NCI-H748 treated with DMSO at 0.1 percent for 48 hours (cell line): ENCODE results near the gene RHBDF1.

Source experiments
- DNase-seq: peaks from one replicate; lab custom pipeline; 2025; lab: John Stamatoyannopoulos, UW

The RHBDF1 gene

DNA sequence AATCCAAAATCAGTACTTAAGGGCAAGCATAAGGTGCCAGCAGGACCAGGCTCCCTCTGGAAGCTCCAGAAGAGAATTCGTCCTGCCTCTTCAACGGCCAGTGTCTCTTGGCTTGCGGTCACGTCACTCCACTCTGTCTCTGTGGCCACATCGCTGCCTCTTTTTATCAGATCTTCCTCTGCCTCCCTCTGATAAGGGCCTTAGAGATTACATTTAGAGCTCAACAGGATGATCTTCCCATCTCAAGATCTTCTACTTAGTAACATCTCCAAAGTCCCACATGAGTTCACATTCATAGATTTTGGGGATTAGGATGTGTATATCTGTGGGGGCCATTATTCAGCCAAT is 22.5 kb upstream of the RHBDF1 start:
- DNase-seq, result no peak

DNA sequence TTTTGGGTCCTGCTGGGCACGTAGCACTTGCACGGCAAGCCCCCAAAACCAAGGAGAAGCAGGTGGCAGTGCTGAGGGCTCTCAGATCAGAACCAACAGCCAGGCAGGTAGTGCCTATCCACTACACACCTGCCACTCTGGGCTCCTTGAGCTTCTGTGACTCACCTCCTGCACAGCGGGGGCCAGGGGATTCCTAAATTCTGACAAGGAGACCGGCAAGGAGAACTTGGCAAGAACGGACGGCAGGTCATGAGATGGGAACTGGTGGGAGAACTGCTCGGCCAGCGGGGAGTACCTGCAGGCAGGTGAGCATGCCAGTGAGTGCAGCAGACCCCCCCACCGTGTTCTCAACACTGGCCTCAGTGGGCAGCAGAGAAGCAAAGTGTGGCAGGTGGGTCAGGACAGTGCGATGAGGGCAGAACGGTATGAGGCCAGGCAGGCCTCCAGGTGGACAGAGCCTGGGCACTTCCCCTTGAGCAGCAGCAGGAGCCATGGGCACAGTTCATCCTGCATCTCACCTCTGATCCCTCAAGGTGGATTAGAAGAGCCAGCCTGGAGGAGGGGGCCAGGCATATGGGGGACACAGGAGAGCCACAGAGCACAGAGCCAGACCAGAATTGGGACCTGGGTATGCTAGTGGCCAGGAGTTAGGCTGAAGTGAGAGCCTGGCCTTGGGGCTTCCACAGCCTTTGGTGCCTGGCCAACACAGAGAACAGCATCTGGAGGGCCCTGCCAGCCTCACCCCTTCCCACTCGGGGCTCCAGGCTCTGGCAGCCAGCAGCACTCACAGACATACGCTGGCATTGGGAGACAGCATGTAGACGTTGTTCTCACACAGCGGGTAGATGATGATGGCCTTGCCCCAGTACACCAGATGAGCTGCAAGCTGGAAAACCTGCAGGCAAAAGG is 20.3 kb upstream of the RHBDF1 start:
- no peak for DNase-seq

- no peak for DNase-seq
Observed at GRCh38 chr16:91484-91883, 19.1 kb upstream of the RHBDF1 start.

- no peak for DNase-seq
Observed at GRCh38 chr16:89391-90302, 17.2 kb upstream of the RHBDF1 start.

GRCh38 chr16:88613-89012 is 16.2 kb upstream of the RHBDF1 start:
- DNase-seq, result no peak

GRCh38 chr16:86483-86952 is 14.1 kb upstream of the RHBDF1 start:
- no peak for DNase-seq

DNA sequence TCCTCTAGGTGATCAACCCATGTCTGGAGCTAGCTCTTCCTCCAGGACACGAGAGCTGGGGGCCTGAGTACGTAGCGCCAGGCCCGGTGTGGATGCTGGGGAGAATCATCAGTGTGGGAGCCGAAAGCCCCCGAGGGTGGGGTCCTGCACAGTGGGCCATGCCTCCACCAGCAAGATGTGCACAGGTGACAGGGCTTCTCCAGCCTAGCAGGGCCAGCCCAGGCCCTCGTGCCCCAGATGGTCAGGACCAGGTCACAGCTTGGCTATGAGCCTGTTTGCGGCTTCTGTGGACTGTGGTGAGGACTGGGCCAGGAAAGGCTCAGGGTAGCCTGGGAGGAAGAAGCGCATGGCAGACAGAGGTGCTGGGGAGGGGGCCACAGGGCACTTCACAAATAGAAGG is 13.4 kb upstream of the RHBDF1 start:
- no peak for DNase-seq

GRCh38 chr16:85407-85782 is 13.0 kb upstream of the RHBDF1 start:
- no peak for DNase-seq

GRCh38 chr16:84718-85406 is 12.4 kb upstream of the RHBDF1 start:
- DNase-seq, result no peak

- no peak for DNase-seq
Observed at GRCh38 chr16:83781-84615, 11.6 kb upstream of the RHBDF1 start.

GRCh38 chr16:83060-83603 is 10.7 kb upstream of the RHBDF1 start:
- DNase-seq, result no peak

DNA sequence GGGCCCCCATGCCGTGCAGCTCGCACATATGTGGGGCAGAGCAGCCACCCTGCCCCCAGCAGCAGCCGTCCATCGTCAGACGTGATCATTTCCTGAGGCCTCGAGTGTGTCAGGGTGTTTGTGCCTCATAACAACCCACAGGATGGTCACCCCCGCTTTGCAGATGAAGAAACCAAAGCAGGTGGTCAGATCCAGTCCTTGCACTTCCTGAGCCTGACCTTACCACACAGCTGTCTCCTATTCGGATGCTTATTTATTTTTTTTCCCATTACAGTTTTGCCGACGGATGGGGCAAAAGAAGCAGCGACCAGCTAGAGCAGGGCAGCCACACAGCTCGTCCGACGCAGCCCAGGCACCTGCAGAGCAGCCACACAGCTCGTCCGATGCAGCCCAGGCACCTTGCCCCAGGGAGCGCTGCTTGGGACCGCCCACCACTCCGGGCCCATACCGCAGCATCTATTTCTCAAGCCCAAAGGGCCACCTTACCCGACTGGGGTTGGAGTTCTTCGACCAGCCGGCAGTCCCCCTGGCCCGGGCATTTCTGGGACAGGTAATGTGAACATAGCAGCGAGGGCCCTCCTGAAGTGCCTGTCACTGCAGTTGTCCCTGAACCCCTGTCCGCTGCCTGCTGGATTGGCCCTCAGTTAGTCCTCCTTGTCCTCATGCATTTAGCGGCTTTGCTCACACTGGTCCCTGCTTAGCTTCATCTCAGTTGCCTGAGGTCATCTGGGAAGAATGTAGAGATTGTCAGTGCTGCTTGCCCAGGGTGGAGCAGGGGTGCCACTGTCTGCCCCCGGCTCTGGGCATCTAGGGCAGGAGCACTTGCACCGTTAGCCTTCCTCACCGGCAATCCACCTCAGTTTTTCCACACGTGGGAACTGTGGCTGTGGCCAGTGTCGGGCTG is 7.0 kb upstream of the RHBDF1 start:
- DNase-seq, result no peak

DNA sequence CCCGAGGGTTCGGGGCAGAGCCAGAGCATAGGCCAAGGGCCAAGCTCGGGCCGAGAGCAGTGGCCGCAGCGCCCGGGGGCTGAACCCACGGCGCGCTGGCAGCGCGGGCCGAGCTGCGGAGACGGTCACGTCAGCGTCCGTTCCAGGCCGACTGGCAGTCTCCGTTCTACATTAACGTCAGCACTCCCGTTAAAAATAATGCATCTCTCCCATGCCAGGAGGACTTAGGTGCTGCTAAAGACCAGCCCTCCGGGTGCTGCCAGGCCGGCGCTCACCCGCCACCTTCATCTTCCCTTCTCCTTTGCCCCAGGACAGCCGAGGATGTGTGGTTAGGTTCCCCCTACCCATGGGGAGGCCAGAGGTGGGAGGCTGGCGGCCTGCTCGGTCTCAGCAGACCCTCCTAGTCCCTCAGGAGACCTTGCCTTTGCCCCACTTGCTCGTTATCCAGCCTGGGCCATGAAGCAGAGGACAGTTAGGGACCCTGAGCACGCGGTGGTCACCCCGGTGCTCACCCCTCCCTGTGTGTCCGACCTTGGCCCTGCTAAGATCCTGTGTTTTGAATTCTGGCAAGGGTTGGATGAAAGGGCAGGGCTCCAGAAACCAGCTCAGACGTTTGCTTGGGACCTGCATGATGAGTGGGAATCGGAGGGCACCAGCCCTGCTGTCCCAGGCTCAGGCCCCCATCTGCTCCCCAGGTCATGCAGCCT is 6.2 kb upstream of the RHBDF1 start:
- DNase-seq, result no peak

GRCh38 chr16:77807-78443 is 5.5 kb upstream of the RHBDF1 start, which contains the start of gene MPG:
MPG (plus strand) TSS chr16:78225; CDS start chr16:78310, 85 bp downstream.
- DNase-seq, result no peak

- no peak for DNase-seq
Observed at GRCh38 chr16:77273-77806, 4.9 kb upstream of the RHBDF1 start.

DNA sequence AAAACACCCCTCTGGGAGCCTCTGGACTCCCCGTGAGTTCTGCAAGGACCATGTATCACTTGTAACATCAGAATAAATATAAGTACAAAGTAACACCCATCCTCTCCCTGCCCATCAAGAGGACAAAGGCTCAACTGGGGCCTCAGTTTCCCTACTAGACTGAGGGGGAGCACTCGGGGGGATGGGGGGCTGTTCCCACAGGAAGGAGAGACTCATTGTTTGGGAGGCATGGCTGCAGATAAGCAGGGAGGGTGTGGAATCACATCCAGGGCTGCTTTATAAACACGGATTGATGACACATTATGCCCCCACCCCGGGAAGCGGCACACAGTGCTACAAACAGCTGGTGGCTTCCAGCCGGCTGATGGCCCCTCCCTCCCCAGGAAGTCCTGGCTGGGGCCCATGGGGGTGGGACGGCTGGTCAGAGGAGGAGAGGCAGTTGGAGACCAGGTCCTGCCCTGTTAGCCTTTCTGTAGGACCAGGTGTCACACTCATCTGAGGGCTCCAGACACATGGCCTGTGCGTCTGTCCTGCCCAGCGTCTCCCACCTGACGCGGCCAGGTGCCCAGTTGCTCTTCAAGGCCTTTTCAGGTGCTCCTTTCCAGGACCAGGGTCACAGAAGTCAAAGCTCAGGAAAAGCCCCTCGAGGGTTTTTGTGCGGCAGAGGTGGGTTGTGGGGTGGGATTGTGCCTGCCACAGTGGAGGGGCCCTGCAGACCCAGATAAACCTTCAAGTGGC is 4.3 kb upstream of the RHBDF1 start:
- no peak for DNase-seq

DNA sequence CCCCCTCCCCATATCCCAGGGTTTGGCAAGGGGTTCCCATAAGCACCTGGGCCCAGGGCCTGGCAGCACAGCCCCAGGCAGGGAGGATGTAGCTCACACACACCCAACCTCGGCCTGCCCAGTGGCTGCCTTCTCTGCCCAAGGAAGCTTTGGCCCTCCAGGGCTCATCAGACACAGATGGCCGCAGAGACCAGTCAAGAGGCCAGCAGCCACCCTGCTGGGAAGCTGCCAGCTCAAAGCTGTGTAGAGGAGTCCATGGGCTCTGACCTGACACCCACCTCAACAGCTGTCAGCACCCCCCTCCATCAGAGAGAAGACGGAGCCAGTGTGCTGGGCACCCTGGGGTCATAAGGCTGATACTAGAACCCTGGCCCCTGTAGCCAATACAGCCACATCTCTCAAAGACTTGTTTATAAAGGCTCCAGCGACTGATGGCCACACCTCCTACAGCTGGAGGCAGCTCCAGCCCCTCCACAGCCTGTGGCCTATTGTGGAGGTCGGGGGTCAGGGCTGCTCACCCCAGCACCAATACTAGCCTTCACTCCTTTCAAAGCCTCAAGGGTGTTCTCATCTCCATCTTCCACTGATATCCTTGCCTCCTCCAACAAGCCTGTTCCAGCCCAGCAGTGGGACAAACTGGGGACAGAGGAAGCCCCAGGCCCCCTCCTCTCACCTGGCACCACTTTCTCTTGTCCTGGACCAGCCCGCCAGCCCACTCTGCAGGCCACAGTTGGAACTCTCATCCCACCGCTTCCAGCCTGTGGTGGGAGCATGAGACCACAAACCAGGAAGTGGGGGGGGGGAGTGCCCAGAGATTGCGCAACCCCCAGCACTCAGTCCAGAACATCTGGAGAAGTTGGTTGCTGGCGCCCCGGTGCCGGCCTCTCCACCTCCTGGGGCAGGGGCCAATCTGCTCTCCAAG is 3.4 kb upstream of the RHBDF1 start:
- DNase-seq, result no peak
